HuH-7 (cell line): ENCODE data around the gene IFFO2.

Source experiments
- DNase-seq: peaks from one replicate; pipeline ENCODE4 v3.0.0; 2011; ENCODE audit warnings: low spot score

IFFO2 gene

DNA sequence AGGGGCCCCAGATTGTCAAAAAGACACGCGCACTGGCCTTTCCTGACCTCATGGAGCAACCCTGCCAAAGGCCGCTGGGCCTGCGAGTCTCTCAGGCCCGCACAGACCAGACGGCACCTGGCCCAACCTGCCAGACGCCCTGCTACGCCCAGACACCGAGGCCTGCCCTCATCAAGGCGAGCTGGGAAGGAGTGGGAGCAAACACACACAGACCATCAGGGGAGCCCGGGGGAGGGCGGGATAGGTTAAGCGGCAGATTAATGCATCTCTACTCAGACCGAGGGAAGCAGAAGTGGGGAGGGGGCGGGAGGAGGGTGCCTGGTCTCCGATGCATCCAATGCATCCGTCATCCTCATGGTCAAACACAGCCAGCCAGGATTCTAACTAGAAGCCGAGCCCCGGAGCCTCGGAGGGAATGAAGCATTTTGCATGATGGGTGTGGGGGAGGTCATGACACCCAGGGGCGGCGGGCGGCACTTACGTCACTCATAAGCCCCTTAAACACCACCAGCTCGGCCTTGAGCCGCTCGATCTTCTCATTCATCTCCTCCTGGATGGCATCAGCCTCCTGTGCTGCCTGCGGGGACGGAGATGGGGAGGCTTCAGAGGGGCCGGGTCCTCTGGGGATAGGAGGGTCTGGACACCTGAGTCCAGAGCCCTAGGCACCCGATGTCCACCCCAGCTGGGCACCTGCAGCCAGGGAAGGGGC, 37.1 kb downstream of the IFFO2 start:
- DNase-seq, result no peak

GRCh38 chr1:18918417-18918816, 38.1 kb downstream of the IFFO2 start:
- no peak for DNase-seq

DNA sequence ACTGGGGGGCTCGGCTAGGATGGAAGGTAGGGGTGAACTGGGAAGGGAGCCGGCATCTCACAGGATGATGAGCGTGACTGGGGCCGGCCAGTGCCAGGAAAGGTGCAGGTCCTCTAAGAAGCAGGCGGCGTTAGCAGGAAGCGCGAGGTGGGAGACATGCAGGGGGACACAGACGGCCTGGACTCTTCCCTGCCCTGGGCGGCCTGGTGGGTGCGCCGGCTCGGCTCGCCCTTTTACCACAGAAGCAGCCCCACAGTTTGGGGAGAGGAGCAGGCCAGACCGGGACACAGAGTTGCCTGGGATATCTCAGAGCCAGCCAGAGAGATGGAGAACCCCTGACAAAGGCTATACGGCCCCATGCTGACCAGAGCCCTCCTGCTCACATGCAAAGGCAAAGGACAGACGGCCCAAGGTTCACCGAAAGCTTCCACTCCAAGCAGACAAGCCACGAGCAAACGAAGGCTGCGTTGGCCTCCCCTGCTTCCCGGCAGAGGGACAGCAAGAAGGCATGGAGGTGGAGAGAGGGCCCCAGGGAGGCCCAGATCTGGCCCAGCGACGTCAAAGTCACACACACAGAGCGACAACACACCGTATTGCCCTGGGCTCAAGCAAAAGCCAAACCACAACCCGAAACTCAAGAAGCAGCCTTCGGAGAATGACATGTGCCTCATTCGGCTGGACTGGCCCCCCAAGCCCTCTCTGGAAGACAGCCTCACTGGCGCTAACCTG, 39.2 kb downstream of the IFFO2 start:
- DNase-seq, result no peak

DNA sequence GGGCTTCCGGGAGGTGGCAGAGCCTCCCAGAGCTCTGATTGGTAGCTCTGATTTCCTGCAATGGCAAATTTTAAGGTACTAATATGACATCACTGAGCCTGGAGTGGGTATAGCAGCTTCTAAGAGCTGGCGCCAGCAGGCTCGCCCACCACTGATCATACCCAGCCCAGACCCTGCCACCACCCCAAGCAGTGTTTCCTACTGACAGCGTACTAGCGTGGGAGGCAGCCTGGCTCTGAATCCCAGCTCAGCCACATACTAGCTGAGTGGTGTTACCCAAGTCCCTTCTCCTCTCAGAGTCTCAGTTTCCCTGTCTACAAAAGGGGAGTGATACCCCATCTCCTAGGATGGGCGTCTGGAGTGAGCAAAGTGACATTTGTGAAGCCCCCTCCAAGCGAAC, 41.1 kb downstream of the IFFO2 start:
- DNase-seq, result no peak

GRCh38 chr1:18913065-18913835, 43.2 kb downstream of the IFFO2 start:
- DNase-seq, result peak; percentile 96

DNA sequence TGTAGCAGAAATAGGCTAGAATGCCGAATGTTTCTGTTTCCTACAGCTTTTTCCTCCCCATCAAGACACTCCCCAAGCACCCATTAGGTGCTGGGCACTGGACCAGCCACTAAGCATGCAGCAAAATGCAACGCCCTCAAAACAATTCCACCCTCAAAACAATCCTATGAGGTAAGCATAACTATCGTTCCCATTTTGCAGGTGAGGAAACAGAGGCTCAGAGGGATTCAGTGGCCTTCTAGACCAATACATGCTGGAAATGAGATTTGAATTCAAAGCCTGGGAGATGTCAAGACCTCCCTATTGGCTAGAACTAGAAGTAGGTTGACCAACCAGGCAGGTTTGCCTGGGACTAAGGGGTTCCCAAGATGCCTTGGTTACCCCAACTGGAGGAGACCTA, 43.9 kb downstream of the IFFO2 start:
- DNase-seq, result no peak

DNA sequence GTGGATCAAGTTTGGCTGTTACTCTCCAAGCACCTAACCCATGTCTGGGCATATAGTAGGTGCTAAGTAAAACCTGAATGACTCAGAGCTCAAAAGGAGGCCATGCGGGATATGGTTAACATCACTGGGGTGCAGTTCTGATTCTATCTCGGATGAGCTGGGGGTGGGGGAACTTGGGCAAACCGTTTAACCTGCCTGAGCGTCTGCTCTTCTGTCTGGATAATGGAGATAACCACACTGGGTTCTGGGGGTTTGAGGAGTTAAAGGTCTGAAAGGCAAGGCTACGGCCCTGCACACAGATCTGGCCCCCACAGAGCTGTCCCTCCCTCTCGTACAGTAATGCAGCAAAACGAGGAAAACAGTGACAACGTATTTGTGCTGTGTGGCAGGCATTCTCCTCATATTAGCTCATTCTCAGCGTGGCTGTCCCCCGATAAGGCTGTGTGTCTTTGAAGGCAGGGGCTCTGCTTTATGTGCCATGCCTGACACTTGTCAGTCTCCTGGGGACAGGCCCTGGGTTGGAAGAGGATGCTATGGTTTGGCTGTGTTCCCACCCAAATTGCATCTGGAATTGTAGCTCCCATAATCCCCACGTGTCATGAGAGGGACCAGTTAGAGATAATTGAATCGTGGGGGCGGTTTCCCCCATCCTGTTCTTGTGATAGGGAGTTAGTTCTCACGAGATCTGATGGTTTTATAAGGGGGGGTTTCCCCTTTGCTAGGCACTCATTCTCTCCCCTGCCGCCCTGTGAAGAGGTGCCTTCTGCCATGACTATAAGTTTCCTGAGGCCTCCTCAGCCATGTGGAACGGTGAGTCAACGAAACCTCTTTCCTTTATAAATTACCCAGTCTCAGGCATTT, 47.3 kb downstream of the IFFO2 start:
- DNase-seq, result no peak

DNA sequence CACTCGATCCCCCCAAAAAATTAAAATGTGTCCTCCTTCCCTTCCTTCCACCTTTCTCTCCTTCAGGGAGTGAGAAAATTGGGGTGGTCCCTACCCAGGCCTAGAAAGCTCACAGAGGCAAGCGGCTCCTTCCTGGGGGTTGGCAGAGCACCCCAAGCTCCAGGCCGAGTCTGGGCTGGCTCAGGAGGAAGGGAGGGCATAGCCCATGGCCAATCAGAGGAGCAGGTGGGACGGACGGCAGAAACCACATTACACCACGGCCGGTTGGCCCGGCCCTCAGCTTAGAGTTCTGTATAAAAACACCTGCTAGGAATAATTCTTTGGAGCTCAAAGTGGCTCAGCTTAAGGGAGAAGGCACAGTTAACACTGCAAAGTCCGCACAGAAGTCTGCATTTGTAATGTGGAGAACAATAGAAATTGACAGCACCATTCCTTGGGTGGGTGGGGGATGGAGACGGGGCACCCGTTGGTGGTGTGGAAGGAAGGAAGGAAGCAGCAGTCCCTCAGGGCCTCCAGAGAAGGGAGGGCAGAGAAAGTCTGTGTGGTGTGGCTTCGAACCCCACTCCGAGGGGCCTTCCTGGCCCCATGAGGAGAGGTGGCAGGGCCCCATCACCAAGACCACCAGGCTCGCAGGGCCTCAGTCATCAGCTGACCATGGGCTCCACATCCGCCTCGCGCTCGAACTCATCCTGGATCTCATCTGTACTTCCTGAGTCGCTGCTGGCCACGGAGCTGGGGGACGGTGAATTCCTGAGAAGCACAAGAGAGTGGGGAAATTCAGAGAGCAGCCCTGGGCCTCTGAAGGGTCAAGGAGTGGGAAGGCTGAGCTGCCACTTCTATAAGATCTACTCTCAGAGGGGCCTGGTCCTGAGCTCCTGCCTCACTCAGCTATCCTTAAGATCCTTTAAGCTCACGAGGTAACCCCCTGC, 48.3 kb downstream of the IFFO2 start:
- no peak for DNase-seq

- DNase-seq, result peak; percentile 63
Measured at GRCh38 chr1:18907021-18907916, 49.2 kb downstream of the IFFO2 start.

- DNase-seq, result no peak
Measured at GRCh38 chr1:18903291-18903756, 53.2 kb downstream of the IFFO2 start.

GRCh38 chr1:18902523-18903290, 53.8 kb downstream of the IFFO2 start, which contains the start of gene ALDH4A1:
Gene ALDH4A1 (minus strand): TSS chr1:18902555. CDS start chr1:18902523, 32 bp downstream.
- peak; percentile 99 for DNase-seq

- peak; percentile 26 for DNase-seq
Measured at GRCh38 chr1:18901952-18902522, 54.4 kb downstream of the IFFO2 start.

DNA sequence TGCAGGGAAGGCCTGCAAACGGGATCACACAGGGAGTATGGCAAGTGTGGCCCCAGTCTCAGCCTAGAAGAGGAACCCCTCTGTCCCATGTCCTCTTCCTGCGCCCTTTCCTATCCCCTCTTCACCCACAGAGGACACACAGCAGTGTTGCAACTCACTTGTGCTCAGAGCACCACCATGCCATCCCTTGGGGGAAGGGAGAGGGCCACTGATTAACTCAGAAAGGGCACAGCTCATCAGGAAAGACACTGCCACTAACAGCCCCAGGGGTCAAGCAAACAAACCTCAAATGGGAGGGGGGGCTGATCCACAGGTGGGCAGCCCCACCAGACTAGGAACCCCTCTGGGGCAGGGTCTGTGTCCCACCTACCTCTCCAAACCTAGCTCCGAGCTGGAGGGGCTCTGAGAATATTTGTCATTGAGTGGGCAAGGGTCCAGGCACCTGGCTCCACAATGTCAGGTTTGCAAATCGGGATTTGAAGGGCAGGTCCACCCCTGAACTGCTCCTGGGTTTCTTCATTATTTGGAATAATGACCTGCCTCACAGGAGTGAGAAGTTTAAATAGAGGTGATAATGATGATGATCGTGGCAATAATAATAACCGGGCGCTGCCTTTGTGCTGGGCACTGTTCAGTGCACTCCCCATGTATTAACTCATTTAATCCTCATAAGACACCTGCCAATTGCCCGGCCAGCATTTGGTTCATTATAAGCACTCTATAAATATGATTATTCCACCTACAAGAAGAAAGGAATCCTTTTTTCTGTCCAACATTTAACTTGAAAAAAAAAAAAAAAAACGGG, 55.1 kb downstream of the IFFO2 start:
- DNase-seq, result no peak

- no peak for DNase-seq
Measured at GRCh38 chr1:18900303-18900841, 56.1 kb downstream of the IFFO2 start.

DNA sequence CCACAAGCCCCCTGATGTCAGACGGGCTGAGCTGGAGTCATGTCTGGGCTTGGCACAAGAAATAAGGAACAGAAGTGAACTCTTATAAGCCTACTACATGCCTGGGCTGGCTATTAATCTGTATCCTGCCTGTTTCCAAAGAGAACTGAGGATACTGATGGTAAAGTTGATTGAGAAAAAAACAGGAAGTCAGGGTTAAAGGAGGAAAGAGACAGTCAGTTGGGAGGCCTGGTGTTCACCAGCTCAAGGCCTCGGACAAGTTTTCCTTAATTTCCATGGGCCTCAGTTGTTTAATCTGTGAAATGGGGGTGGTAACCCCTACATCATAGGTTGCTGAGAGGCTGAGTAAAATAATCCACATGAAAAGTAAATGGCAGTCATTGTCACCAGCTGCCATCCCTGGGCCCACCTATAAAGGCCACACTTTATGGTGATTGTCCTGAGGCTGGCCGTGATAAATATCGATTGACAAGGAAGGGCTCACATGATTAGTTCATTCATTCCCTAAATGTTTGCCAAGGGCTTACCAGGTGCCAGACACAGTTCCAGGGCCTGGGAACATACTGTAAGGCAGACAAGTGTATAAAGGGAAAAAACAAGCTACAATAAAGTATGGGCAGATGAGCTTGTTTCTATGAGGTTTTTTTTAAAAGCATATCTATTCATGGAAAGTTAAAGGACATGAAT, 57.0 kb downstream of the IFFO2 start:
- no peak for DNase-seq

DNA sequence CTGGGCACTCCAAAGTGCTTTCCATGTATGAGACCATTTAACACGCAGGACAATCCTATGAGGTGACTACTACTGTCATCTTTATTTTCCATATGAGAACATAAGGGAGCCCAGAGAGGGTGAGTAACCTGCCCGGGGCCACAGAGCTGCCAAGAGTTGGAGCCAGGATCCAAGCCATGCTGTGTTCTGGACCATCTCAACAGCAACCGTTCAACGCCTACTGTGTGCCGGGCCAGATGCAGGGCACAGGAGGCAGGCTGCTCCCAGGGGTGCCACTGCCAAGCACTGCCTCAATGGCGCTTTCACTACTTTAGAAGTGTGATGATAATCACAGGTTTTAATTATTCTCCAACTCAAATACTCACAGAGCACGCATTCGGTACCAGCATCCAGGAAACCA, 57.9 kb downstream of the IFFO2 start:
- DNase-seq, result no peak

DNA sequence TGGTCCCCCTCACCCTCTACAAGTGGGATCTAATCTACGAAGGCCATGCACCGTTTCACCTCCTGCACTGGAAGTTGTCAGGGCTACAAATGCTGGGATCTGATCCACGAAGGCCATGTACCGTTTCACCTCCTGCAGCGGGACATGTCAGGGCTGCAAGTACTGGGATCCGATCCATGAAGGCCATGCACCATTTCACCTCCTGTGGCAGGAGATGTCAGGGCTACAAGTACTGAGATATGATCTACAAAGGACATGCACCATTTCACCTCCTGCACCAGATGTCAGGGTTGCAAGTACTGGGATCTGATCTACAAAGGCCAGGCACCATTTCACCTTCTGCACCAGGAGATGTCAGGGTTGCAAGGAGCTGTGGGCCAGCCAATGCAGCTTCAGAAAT, 61.2 kb downstream of the IFFO2 start:
- no peak for DNase-seq
